Measurements from ENCODE around the gene PUDP.

Gene PUDP

GRCh38 chrX:7082556-7082955 is 65.4 kb downstream of the PUDP start:
- no peak overlapping the region for H3K27ac ChIP-seq
- TF ChIP-seq CTCF (conservative IDR thresholded peaks at IDR 0.05): no peak

- TF ChIP-seq CTCF (conservative IDR thresholded peaks at IDR 0.05): no peak
- no peak overlapping the region for H3K27ac ChIP-seq
These were observed 70.4 kb downstream of the PUDP start for GRCh38 chrX:7077241-7078230.

- H3K27ac ChIP-seq: 0 out of 2 replicates have a peak overlapping the region, but pooled peaks have one; percentile 75
- no peak for TF ChIP-seq CTCF (conservative IDR thresholded peaks at IDR 0.05)
These were observed 71.7 kb downstream of the PUDP start for GRCh38 chrX:7076245-7076661.

- no peak for TF ChIP-seq CTCF (conservative IDR thresholded peaks at IDR 0.05)
- peak overlapping the region; percentile 75 for H3K27ac ChIP-seq
These were observed 73.1 kb downstream of the PUDP start for GRCh38 chrX:7074908-7075204.

GRCh38 chrX:7074148-7074907 is 73.6 kb downstream of the PUDP start:
- peak overlapping the region; percentile 75 for H3K27ac ChIP-seq
- TF ChIP-seq CTCF (conservative IDR thresholded peaks at IDR 0.05): no peak

- peak overlapping the region; percentile 75 for H3K27ac ChIP-seq
- TF ChIP-seq CTCF (conservative IDR thresholded peaks at IDR 0.05): no peak
These were observed 74.6 kb downstream of the PUDP start for GRCh38 chrX:7073336-7073735.

- TF ChIP-seq CTCF (conservative IDR thresholded peaks at IDR 0.05): no peak
- H3K27ac ChIP-seq: peak overlapping the region; percentile 75; the same call in 1 of the 2 replicates
These were observed 75.1 kb downstream of the PUDP start for GRCh38 chrX:7072856-7073255.
